Amygdala (tissue), 56 donors: Measurements from ENCODE around the gene ADIRF.
A peak's percentile ranks its signal among the peaks of the same experiment; 100 is the strongest.
"Not testable (repeated sequence)": the region's sequence is repeated elsewhere in the genome, so short reads cannot be mapped to it uniquely, and the experiment has no call there.

Source experiments
- DNase-seq, 56 donors: peaks; one replicate each; lab custom pipeline; 2025; lab: John Stamatoyannopoulos, UW

The ADIRF gene

DNA sequence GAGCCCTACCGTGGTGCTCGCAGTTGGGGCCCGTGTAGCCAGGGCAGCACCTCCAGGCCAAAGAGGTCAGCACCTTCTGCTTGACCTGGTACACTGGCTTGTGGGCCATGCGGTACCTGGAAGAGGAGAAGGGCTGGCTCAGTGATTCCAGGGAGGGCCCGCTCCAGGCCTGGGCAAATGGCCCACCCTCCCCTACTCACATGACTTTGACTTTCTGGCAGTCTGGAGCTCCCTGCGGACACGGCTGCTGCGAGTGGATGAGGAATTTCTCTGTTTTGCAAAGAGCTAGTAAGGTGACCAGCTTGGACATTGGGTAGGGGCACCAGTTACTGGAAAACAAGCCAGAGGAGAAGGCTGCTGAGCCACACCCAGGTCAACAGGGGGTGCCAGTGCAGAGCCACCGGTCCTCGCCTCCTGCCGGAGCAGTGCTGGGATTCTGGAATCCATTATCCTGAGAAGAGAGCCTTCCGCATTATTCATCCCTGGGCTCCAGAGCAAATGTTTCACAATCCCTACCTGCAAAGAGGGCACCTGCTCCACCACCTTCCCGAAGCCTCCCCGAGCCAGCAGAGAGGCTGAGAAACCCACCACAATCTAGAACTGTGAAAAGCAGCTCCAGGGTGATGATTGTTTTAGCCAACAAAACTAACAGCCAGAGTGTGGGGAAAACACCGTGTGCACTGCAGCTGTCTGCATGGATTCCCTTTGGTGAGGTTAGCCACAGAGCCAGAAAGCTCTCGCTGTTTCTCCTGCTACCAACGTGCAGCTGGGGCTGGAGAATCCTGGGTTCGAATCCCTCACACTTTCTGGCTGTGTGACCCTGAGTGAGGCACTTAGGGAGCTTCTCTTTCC is 22.7 kb upstream of the ADIRF start:
- peak in 3 of 56 donors; percentile 12 to 16 (median 16) for DNase-seq

DNA sequence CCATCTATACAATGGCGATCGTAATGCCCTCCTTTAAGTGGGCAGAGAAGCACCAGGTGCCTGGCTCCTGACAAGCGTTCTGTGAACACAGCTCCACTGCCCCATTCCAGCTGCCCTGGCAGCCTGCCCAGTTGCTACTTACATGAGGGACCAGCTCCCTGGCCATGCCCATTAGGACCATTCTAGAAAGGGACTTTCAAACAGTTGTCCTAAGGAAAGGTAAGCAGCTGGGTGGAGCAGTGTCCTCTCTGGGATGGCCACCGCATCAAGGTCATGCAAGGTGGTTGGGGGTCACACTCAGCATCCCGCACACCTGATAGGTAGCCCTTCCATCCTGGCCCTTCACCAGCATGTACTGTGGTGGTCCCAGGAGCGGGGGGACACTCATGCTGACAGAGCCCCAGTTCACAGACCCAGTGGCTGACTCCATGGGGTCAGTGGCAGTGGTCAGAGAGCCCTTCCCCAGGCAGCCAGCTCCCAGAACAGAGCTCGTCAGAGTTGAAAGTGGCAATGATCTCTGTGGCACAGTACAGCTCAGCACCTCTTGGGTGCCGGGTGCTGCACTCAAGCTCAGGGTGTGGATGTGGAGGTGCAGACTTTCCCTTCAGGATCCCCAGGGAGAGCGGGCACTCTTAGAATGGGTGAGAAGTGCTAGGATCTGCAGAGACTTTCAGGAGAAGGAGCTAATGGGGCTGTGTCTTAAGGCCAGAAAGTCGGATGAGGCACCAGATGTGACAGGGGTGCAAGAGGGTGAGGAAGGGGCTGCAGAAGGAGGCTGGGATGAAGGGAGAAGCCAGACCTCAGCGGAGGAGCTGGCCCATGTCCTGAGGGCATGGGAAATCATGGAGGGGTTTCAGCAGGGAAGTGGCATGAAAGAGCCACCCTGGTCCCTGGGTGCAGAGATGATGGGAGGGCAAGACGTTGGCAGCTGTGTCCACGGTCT is 21.8 kb upstream of the ADIRF start:
- peak in 7 of 56 donors; percentile 20 to 51 (median 25) for DNase-seq

DNA sequence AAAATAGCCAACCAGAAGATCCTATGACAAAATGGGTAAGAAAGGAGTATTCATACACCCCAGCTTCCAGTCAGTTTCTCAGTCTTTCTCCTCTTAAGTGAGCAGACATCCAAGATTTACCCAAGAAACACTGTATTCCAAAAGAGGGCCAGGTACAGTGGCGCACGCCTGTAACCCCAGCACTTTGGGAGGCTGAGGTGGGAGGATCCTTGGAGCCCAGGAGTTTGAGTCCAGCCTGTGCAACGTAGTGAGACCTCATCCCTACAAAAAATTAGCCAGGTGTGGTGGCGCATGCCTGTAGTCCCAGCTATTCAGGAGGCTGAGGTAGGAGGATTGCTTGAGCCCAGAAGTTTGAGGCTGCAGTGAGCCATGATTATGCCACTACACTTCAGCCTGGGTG is 20.5 kb upstream of the ADIRF start:
- DNase-seq = not testable (repeated sequence)

DNA sequence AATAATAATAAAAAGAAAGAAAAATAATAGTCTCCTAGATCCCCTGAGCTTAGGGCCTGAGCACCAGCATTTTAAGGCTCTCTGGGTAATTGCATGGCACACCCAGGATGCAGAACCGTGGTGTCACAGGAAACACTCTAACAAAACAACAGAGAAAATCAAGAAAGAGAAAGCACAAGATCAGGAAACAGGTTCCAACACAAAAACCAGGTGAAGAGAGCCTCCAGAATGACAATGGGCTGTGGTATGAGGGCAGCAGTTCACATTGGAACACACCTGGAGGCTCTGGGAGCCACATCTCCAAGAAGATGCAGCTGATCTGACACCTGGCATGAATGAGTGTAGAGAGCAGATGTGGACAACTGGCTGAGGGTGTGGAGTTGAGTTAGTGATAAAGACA is 17.9 kb upstream of the ADIRF start:
- DNase-seq = no peak

DNA sequence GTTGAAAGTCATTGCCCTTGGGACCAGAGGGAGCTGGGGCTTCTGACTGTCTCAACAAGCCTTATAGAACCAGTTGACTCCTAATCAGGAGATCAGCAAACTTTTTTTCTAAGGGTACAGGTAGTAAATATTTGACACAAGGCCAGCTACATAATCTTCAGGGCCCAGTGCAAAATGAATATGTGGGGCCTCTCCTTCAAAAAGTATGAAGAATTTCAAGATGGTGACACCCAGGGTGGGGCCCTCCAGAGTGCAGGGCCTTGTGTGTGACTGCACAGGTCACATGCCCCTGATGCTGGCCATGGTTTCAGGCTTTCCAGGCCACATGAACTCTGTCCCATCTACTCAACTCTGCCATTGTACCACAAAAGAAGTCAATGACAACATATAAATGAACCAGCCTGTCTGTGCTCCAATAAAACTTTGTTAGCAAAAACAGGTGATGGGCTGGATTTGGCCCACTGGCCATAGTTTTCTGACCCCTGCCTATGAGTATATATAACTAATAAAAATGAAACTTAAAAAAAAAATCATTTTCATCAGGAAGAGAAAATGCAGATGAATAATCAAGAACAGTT is 17.0 kb upstream of the ADIRF start:
- no peak for DNase-seq

DNA sequence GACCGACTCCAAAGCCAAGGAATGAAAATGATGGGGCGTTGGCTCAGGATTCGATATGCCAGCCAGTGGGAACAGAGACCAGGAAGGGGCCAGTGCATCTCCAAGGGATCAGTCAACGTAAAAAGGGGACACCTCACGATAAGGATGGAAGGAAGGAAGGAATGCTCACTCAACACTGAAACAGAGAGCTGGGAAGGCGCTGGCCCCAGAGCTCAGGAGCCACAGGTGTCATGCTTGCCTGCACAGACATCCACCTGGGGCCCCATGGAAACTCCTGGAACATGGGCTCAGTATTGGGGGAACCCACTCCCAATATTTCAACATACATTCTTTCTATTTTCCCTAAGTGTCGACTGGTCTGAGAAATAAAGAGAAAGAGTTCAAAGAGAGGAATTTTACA is 16.2 kb upstream of the ADIRF start:
- DNase-seq = no peak

DNA sequence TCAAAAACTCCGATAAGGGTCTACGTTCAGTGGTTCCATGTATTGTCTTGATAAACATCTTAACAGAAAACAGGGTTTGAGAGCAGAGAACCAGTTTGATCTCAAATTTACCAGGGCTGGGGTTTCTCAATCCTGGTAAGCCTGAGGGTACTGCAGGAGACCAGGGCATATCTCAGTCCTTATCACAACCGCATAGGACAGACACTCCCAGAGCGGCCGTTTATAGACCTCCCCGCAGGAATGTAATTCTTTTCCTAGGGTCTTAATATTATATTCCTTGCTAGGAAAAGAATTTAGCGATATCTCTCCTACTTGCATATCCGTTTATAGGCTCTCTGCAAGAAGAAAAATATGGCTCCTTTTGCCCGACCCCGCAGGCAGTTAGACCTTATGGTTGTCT is 15.6 kb upstream of the ADIRF start:
- DNase-seq = not testable (repeated sequence)

DNA sequence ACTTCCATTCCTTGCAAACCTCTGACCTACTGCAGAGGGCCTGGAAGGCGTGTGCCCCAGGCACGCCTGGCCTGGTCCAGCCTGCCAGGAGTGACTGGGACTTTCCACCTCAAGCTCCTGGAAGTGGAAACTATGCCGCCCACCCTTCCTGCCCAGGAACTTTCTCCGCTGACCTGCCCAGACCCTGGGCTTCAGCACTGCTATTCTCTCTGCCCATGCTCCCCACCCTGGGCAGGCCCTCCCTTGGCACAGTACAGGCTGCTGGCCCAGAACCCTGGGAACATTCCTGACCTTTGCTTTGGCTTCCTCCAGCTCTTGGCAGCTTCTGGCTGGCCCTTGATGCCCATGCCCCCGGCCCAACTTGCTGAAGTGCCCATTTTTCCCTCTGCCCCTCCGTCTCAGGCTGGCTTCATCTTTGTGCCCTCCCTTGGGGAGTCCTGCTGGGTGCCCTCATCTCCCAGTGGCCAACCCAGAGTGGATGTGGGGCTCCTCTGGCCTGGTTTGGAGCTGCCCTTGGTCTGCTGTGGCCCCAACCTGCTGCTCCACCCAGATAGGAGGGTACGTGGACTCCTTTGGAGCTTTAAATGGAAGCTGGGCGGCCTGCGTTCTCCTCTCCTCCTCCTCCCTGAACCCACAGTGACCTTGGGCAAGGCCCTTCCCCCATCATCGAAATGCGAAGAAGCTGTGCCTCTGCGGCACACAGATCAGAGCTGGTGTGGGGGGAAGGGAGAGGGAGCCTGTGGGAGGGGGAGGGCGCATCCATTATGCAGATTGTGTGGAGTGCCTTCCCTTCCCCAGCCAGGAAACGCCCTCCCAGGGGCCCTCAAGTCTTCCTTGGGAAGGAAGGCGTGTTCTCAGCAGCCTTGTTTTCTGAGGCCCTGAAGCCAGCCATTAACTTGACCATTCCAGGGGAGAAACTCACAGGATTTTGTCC is 14.3 kb upstream of the ADIRF start:
- DNase-seq = peak in 20 of 56 donors; percentile 25 to 67 (median 46)

DNA sequence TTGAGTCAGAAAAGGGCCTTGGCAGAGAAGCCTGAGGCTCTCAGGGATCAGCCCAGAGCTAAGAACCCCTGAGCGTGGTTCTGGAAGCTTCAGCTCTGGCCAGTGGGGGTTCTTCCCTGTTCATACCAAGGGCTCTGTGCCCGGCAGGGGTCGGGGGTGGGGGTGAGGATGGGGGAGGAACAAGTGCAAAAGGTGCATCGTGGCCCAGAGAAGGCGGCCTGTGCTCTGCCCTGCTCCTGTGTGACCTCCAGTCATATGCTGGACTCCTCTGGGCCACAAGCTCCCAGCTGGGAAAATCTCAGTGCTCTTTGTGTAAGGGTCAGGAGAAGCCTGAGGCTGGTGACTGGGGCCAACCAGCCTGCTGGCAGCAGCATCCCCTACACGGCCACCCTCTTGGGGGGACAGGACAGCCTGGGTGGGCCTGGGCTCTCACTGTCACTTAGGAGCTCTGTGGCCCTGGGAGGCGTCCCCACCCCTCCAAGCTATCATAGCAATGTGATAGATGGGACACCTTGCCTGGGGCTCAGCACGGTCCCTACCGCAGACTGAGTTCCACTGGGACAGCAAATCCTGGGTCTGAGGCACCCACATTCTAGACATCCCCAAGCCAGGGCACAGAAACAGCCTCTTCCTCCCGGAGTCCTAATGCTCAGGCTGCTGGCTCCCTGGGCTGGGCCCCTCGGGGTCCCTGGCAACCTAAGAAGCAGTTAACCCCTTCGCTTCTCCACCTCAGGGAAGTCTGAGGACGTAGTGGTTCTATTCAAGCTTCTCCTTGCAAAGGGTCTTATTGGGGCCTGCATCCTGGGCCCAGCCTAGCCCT is 13.4 kb upstream of the ADIRF start:
- peak in 1 of 56 donors; percentile 40 for DNase-seq

DNA sequence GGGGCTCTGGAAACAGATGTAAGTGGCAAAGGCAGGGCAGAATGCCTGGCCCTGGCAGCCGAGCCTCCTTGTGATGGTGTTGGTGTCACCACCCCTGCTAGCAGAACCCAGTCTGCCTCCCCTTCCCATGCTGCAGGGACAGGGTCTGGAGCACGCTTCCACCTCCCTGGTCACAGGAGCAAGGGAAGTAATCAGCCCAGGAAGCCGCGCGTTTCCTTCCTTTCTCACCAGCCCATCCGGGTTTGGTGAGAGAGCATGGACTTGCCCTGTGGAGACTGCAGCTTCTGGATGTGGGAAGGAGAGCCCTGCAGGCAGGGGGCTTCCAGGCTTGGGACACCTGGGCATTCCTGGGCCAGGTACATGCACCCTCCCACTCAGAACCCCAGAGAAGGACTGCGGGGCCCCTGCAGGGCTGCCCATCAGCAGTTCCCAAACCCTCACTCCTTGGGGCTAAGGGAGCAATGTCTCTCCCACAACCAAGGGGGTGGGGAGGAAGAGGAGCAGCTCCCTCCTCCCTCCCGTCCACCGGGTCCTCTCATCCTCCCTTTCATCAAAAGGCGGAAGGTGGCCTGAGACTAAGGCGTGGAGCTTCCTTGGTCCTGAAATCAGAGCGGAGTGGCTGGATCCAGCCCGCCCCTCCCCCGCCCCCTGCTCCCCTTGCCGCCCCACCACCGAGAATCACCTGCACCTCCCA is 12.6 kb upstream of the ADIRF start:
- peak in 2 of 56 donors; percentile 18 to 44 for DNase-seq

DNA sequence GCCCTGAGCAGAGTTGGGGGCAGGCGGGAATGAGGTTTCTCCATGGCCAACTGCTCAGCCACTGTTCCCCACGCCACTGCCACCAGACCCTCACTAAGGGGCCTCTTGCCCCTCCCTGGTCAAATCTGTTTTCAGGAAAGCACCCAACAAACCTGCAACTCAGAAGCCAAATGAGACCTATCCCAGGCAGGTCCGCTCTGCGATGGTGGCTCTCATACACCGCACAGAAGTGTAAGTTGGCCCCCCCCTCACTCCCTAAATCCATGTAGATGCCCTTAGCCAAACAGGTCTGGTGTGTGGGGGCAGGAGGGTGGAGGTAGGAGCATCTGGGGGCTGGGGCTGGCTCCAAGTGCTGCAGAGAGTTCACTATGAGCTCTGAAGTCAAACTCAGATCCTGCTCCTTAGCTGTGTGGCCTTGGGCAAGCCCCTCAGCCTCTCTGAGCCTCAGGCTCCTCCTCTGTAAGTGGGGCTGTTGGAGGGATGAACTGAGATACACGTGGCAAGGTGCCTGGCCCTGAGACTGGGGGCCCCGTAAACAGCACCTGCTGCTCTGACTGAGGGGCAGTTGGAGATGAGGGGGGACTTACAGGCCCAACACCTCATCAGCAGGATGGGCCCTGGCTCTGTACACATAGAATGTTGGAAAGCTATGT is 12.0 kb upstream of the ADIRF start:
- DNase-seq = no peak

DNA sequence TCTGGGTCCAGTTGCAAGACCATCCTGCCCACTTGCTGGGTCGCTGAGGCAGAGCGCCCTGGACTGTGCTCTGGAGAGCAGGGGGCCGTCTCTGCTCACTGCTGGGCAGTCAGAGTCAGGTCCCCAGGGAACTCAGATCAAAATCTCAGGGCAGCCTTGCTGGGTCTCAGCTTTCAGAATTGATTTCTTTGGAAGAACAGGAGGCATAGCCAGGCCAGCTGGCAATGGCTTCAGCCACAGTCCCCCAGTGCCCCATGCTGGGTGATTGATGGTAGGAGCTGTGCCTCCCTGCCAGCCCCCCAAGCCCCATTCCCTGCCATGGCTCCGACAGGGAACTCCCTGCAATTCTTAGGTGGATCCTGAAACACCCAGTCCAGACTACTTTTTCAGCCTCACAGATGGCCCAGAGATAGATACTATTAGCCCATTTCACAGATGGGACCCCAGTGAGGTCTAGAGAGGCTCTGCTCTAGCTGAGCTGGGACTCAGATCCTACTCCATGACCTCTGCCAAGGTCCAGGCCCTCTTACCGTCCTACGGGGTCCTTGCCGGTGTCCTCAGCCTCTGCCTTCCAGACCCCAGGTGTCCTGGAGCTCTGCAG is 11.3 kb upstream of the ADIRF start:
- DNase-seq = no peak

DNA sequence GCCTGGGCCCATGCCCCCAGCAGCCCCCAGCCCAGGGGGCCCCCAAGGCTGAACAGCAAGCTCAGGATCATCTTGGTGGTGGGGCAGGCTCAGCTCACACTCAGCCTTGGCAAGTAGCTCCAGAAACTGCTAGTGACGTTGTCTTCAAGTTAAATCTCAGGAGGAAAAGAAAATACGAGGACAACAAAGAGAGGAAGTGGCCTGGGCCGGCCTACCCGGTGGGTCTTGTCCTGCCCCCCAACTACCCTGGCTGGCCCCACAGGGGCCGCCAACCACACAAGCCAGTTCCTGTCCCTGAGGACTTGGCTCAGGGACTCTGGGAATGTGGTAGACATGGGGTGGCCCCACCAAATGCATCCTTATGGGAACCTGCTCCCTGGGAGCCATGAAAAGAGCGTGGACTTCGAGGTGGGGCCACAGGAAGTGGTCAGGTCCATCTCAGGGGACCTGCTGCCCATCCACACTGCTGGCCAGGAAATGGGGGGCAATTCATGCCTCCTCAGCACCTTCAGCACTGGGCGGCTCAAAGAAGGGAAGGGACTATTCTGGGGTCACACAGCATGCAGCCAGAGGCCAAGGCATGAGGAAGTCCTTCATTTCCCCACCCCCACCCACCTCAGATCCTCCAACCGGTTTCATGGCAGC is 10.7 kb upstream of the ADIRF start, which contains the start of gene MMRN2:
MMRN2 (minus strand) TSS at position 145 of the 645 bp plus-strand sequence; CDS start at position 71, 74 bp downstream.
- no peak for DNase-seq

DNA sequence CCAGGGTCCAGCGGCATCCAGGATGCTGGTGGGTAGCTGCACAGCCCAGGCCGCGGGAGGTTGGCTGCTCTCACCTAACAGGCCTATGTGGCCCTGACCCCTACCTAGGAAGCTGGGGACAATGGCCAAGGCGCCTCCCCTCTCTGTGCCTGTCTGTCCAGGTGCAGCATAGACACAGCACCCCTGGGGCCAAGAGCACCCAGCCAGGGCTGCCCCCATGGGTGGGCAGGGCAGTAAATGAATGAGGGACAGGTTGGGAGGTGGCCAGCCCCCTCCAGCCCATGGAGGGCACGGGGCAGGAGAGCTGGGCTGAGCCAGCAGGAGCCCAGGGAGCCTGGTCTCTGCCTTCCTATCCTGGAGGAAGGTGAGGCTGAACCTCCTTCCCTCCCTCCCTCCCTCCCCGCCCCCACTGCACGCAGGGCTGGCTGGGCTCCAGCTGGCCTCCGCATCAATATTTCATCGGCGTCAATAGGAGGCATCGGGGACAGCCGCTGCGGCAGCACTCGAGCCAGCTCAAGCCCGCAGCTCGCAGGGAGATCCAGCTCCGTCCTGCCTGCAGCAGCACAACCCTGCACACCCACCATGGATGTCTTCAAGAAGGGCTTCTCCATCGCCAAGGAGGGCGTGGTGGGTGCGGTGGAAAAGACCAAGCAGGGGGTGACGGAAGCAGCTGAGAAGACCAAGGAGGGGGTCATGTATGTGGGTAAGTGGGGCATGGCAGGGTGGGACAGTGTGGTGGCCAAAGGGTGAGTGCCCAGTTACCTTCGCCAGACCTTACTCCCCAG is 10.0 kb upstream of the ADIRF start, which contains the start of gene SNCG:
SNCG (plus strand) TSS at position 484 of the 785 bp plus-strand sequence; CDS start at position 583, 99 bp downstream.
- peak in 26 of 56 donors; percentile 16 to 71 (median 48) for DNase-seq

DNA sequence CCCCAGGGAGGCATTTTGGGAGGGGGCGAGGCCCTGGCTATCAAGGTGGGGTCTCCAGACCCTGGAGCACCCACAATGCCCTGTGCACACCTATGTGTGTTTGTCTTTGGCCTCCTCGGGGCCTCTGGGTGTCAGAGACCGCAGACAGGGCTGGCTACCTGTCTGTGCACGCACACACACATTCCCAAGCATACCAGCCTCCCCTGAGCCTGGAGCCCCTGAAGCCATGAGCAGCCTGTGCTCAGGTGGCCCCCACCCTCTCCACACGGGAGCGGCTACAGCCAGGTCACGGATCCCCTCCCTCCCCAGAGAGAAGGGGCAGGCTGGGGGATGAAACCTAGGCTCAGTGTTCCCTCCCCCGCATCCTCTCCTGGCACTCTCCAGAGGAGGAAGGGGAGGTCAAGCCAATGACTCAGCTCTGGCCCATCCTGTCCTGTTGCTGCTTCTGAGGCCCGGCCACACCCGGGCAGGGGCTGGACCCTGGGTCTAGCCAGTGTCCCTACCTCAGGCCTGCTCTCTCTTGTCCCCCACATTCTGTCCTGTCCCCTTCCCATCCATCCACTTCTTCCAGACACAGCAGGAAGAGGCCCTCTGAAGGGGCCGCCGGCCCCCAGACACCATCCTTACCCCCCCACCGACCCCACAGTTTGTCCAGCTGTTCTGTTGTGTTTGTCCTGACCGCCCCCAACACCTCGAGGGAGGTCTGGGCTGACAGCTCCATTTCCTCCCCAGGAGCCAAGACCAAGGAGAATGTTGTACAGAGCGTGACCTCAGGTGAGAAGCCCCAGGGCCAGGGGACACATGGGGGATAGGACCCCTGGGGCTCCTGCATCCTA is 9.2 kb upstream of the ADIRF start:
- DNase-seq = peak in 1 of 56 donors; percentile 32
